HG02623 (cell line): Measurements from ENCODE around the gene CWC27.
"Not testable (repeated sequence)": the region's sequence is repeated elsewhere in the genome, so short reads cannot be mapped to it uniquely, and the experiment has no call there.

Experiments used
- ATAC-seq: cut with Tn5 transposase; IDR thresholded peaks from one replicate; pipeline ENCODE4 v1.9.1; 2021; ENCODE audit warnings: moderate library complexity; ENCODE audit not compliant: unreplicated experiment

Gene CWC27

GRCh38 chr5:64786372-64786771 lies 17.6 kb downstream of the CWC27 start:
- ATAC-seq, result no peak

GRCh38 chr5:64788156-64788555 lies 19.4 kb downstream of the CWC27 start:
- ATAC-seq, result no peak

DNA sequence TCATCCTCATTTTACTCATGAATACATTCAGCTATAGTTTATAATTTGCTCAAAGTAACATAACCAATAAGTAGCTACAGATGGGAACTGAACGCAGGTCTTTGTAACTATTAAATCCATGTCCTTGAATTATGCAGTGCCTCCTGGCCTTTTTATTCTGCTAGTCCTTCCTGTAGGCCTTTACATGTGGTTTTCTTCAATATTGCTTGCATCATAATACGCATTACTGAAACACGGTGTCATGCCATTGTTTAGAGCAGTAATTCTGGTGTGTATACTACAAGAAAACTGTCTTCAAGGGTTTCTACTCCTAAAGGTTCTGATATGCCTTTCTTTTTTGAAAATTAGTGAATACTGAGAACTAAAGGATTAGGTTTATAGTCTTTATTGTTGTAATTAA lies 20.7 kb downstream of the CWC27 start:
- no peak for ATAC-seq

- no peak for ATAC-seq
Measured at GRCh38 chr5:64790210-64790609, 21.5 kb downstream of the CWC27 start.

GRCh38 chr5:64792469-64792868 lies 23.7 kb downstream of the CWC27 start:
- ATAC-seq, result no peak

- ATAC-seq, result no peak
Measured at GRCh38 chr5:64794053-64794770, 25.5 kb downstream of the CWC27 start.

DNA sequence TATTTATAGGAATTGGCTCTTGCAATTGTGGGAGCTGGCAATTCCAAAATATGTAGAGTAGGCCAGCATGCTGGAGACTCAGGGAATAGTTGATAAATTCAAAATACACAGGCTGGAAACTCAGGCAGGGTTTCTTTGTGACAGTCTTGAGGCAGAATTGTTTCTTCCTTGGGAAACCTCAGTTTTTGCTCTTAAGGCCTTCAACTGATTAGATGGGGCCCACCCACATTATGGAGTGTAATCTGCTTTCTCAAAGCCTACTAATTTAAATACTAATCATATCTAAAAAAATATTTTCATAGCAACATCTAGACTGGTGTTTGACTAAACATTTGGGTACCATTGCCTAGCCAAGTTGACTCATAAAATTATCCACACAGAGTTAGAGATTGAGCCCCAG lies 27.6 kb downstream of the CWC27 start:
- ATAC-seq, result no peak

DNA sequence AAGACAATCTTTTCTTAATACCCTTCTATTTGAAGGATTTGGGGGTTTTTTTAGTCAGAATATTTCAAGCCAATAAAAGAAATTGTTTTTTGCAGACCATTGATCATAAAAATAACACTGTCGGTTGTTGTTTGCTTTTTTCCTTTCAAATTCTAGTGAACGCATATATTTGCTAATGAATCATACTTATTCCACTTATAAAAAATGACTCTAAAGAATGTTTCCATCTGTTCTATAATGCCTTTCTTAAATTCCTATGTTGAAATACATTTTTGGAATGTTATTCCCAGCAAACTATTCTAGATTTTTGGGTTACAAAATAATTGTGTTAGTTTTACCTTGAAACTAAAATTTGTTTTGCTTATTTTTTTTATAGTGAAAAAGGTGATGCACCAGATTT lies 32.2 kb downstream of the CWC27 start:
- no peak for ATAC-seq

DNA sequence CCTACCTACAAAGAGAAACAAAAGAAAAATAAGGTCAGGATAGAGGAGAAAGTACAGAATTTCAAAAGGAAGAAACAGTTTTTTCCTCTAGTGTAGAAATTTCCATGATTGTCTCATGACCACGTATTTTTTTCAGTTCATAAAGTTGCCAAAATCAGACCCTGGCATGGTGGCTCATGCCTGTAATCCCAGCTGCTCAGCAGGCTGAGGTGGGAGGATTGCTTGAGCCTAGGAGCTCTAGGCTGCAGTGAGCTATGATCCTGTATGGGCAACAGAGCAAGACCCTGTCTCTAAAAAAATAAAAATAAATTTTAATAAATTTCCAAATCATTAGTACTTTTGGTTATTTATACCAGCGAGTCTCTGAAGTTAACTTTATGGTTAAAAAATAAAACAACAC lies 37.8 kb downstream of the CWC27 start:
- ATAC-seq, result no peak

- ATAC-seq, result no peak
Measured at GRCh38 chr5:64807520-64807919, 38.8 kb downstream of the CWC27 start.

DNA sequence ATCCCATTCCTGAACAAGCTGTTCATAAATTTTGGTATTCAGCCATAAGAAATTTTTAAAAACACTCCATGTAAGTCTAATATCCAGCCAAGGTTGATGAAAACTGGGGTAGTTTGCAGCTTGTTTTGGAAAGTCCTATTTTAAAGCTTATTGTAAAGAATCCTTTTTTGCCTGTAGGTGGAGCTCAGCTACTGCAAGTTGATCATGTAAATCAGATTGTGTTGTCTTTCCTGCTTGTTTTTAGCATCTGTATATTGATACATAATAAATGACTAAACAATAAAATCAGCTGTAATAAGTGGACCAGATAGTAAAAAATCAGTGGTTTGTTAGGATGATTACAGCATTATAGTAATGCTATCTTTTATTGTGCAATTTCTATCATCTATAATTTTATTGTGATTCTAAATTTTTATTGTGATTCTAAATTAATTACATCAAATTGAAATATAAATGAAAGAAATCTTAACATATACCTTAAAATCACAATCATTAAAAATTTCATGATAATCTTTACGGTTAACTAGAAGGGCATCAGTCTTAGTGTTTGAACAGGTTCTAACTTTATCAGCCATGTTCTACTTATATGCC lies 42.4 kb downstream of the CWC27 start:
- ATAC-seq, result peak; percentile 40

- ATAC-seq, result peak; percentile 97
Measured at GRCh38 chr5:64814073-64814472, 45.3 kb downstream of the CWC27 start.

- no peak for ATAC-seq
Measured at GRCh38 chr5:64818245-64818644, 49.5 kb downstream of the CWC27 start.

DNA sequence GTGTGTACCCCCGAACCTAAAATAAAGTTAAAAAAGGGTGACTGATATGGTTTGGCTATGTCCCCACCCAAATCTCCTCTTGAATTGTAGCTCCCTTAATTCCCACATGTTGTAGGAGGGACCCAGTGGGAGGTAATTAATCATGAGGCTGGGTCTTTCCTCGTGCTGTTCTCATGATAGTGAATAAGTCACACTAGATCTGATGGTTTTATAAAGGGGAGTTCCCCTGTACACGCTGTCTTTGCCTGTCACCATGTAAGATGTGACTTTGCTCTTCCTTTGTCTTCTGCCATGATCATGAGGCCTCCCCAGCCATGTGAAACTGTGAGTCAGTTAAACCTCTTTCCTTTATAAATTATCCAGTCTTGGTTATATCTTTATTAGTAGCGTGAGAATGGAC lies 50.6 kb downstream of the CWC27 start:
- ATAC-seq, result not testable (repeated sequence)

GRCh38 chr5:64822320-64822719 lies 53.6 kb downstream of the CWC27 start:
- no peak for ATAC-seq

- ATAC-seq, result no peak
Measured at GRCh38 chr5:64826541-64826940, 57.8 kb downstream of the CWC27 start.

DNA sequence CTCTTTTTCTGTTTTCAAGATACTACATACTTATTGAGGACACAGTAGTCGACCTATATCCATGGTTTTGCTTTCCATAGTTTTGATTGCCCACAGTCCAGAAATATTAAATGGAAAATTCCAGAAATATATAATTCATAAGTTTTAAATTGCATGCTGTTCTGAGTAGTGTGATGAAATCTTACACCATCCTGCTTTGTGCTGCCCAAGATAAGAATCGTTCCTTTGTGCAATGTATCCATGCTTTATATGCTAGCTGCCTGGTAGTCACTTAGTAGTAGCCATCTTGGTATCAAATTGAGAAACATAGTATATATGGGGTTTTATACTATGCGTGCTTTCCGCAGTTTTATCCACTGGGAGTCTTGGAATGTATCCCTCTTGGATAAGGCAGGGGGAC lies 59.0 kb downstream of the CWC27 start:
- no peak for ATAC-seq

GRCh38 chr5:64830650-64831049 lies 61.9 kb downstream of the CWC27 start:
- not testable (repeated sequence) for ATAC-seq

- ATAC-seq, result no peak
Measured at GRCh38 chr5:64831996-64832395, 63.3 kb downstream of the CWC27 start.

GRCh38 chr5:64834037-64834436 lies 65.3 kb downstream of the CWC27 start:
- ATAC-seq, result no peak

GRCh38 chr5:64834611-64835010 lies 65.9 kb downstream of the CWC27 start:
- ATAC-seq, result no peak

DNA sequence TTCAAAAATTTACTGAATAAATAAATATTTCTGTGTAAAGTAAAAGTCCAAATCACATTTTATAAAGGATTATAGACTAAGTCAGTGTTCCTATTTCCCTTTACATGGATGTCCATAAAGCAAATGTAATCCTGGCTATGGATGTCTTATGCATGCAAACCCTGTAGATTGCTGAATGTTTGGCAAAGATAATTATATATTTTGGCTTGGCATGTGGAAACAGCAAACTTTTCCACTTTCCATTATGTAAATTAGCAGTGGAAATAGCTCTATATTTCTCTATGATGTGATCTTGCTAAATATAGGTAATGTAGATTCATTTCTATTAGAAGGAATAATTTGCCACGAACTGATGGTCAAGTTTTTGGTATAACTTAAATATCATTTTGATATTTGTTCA lies 66.5 kb downstream of the CWC27 start:
- no peak for ATAC-seq

GRCh38 chr5:64836190-64836755 lies 67.5 kb downstream of the CWC27 start:
- ATAC-seq, result no peak
